KOPT-K1 (cell line): Measurements from ENCODE around the gene CDKAL1.

ENCODE experiments used
- H3K27ac ChIP-seq: fragments of 200-600 bp; sonication (generic); 2 replicates; pipeline ENCODE4 v1.5.1; 2016; ENCODE audit warnings: antibody characterized with exemption, mild to moderate bottlenecking, low read depth, low read length; ENCODE audit not compliant: poor library complexity, severe bottlenecking
- H3K36me3 ChIP-seq: fragments of 200-600 bp; sonication (generic); 2 replicates; pipeline ENCODE4 v1.5.1; 2017; ENCODE audit warnings: antibody characterized with exemption, mild to moderate bottlenecking, low read length, moderate library complexity; ENCODE audit not compliant: insufficient read depth
- H3K9me3 ChIP-seq: fragments of 200-600 bp; sonication (generic); 2 replicates; pipeline ENCODE4 v1.5.1; 2017; ENCODE audit warnings: antibody characterized with exemption, low read length, mild to moderate bottlenecking; ENCODE audit not compliant: insufficient read depth, poor library complexity, severe bottlenecking

The CDKAL1 gene

DNA sequence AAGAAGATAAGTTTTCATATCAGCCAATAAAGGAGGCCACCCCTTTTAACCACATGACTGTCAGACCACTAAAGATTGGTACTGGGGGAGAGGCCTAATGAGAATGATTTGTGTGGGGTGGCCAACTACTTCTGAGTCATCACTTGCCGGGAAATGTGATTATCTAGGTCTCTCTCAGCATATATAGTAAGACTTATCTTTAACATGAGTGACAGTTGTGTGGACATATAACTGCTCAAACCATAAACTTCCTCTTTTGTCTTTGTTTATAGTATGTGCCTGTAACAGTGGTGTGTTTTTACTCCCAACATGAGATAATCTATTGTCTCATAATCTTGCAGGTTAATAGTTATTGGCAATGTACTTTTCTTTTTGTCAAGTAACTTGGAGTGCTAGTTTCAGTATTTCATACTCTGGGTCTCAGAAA lies 312.4 kb downstream of the CDKAL1 start:
- Histone ChIP-seq H3K27ac (no peak overlapping the region), H3K36me3 (no peaks in the 10 kb centered on the region), H3K9me3 (no peaks in the 10 kb centered on the region)

DNA sequence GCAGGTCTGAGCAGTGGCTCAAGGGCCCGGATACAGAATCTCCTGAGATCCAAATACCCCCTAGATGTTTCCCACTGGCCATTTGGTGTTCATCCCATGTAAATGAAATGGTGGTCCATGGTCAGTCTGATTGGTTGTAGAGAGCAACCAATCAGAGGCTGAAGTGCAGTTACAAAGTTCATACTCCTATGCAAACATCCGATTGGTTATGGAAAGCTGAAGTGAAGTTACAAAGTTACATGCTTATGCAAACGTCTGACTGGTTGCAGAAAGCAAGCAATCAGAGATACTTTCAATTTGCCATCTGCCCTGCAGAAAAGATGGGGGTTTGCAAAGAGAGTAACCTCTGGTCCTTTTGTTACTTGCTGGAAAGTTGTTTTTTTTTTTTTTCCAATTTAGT lies 313.6 kb downstream of the CDKAL1 start:
- H3K27ac ChIP-seq = peak overlapping the region; percentile 10
- no peaks in the 10 kb centered on the region for H3K36me3 ChIP-seq
- no peaks in the 10 kb centered on the region for H3K9me3 ChIP-seq

DNA sequence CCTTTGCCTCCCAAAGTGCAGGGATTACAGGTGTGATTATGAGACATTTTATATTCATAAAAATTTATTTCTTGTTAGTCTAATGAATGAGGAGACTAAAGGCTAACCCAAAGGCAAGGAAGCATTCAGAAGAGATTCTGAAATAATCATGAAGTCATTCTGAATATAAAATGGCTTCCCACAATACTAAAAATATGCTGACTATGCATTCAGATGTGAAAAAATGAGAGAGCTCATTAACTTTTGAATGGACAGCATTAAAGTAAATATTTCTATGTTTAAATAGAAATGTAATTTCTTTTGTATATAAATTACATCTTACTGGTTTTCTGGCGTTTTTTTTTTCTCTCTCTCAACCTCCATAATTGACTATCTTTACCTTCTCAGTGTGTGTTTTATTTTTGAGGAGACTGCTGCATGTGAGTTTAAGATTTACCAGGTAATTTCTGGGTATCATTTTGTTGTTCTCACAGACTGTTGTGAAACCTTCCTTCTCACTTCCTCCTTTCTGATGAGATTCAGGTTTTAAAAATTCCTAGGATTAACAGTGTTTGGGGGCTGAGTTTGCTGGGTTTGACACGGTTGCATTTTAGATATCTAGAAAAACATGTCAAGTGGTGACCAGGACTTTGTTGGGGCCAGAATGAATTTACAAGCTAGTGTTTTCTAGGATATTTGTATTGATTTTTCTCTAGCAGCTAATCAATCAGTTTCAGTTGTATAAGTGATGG lies 316.6 kb downstream of the CDKAL1 start:
- H3K27ac ChIP-seq = no peak overlapping the region
- H3K36me3 ChIP-seq = no peaks in the 10 kb centered on the region
- no peaks in the 10 kb centered on the region for H3K9me3 ChIP-seq

DNA sequence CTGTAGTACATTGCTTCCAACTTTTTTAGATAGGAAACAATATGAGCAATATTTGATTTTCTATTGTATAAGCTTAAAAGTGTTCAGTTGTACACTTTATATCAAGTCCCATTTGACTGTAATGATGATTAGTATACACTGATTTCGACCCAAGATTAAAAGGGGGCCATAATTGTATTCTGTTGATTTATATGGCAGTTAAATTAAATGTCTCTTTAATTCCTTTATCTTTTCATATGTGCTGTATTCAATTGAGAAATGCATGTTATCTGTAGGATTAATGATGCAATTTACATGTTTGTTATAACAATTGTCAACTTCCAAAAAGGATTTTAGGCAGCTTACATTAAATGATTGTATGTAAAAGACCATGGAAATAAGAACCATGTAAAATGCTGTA lies 317.5 kb downstream of the CDKAL1 start:
- no peaks in the 10 kb centered on the region for H3K36me3 ChIP-seq

DNA sequence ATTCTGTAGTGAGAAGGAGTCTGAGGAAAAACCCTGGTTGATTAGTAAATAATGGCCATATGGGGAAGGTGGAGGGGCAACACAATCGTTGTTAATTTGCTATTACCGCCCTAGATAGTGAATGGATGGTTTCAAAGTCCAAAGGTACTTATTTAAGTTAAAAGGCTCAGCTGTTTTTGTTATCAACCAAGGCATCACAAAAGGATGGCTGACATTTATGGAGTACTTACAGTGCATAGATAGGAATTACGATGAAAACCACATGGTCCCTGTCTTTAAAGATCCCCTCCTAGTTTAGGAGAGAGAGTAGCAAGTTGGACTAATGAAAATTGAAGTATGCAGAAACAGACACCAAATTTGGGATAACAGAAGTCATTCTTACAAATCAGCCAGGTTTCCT lies 319.6 kb downstream of the CDKAL1 start:
- Histone ChIP-seq H3K27ac (no peak overlapping the region), H3K36me3 (no peaks in the 10 kb centered on the region), H3K9me3 (no peaks in the 10 kb centered on the region)

More for the DNA sequence above, 317.5 kb downstream of the CDKAL1 start:
- Histone ChIP-seq H3K9me3 (no peaks in the 10 kb centered on the region), H3K27ac (no peak overlapping the region)

DNA sequence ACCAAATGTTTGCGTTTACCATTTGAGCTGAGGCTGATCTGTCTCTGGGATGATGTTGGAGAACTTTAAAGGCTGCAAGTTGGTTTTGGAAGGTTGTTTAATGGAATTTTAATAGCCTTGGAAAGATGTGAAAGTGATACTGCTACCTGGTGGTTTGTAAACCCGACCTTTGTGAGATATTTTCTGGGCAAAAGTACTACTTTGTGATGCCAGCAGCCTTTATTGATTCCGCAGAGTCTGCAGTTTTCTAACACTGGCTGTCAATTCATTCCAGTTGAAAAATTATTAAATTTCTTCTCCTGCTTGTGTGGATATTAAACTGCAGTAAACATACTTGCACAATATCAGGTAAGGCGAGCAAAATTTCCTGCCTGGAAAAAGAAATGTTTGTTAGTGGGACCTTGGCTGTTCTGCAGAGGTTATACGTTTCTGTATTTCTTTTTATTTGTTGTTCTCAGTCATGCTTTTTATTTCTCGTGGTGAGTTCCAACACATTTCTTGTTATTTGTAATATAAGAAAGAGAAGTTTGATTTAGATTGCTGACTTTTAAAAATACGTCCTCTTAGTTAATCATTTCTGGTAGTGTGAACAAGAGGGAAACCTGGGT lies 322.5 kb downstream of the CDKAL1 start:
- H3K27ac ChIP-seq = no peak overlapping the region
- H3K36me3 ChIP-seq = no peaks in the 10 kb centered on the region
- H3K9me3 ChIP-seq = no peaks in the 10 kb centered on the region

DNA sequence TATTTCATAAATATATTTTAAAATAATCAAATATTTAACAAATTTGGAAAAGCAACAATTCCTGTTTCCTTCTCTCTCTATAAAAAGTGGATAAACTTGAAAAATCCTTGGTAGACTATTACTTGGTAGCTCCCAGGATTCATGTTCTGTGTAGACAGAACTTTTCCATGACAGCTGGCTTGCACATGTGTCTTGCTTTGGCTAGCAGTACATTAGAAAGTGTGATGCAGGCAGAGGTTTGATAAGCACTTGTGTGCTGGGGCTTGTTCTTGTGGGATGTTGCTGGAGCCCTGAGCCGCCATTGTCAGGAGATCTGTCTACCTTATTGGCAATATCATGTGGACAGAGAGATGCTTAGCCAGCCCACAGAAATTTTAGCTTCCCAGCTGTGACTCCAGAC lies 327.2 kb downstream of the CDKAL1 start:
- Histone ChIP-seq H3K9me3 (no peaks in the 10 kb centered on the region), H3K36me3 (no peaks in the 10 kb centered on the region), H3K27ac (no peak overlapping the region)

DNA sequence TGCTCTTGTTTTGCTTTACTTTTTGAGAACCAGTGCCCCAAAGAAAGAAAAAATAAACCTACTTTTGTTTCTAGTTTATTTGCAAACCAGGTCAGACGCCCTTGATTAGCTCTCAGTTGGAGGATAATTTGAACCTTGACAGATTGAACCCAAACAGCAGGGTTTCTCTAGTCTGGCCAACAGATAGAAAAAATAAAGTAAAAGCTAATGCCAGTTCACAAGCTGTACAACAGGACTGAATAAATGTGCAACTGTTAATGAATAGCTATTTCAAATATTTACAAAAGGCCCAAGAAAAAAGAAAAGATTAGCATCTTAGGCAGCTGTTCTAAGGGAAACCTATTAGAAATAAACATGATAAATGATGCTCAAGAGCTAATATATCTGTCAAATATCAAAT lies 331.8 kb downstream of the CDKAL1 start:
- H3K27ac ChIP-seq = no peak overlapping the region
- H3K36me3 ChIP-seq = no peaks in the 10 kb centered on the region
- no peaks in the 10 kb centered on the region for H3K9me3 ChIP-seq

DNA sequence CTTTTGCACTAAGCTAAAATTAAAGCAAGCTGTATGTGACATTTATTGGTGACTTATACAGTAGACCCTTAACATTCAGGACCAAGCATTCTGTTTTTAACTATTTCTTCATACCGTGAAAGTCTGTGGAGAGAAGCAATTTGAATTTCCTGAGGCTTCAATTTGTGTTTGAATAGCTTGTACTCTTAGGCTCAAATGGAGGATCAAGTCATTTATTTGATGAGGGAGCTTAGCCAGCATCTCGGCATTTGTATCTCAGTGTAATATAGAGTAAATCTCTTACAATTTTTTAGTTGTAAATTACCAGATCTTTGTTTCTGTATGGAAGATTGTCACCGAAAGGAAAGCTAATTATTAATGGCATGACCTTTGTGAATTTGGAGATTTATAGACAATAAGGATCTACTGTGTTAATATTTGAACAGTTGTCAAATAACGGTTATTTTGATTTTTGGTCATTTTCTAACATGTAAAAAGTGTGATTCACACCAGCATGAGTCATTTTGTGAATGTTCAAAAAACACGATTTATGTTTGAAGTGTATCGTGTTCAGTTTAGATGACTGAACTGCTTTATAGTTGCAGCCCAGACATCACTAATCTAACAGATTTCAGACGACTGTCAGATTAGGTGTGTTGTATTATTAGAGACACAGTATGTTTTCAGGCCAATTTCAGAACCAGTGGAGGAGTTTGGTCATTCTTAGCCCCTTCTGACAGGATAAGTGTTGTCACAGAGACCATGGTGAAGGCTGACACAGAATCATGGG lies 332.9 kb downstream of the CDKAL1 start:
- H3K9me3 ChIP-seq = no peaks in the 10 kb centered on the region
- H3K27ac ChIP-seq = no peak overlapping the region
- H3K36me3 ChIP-seq = no peaks in the 10 kb centered on the region

DNA sequence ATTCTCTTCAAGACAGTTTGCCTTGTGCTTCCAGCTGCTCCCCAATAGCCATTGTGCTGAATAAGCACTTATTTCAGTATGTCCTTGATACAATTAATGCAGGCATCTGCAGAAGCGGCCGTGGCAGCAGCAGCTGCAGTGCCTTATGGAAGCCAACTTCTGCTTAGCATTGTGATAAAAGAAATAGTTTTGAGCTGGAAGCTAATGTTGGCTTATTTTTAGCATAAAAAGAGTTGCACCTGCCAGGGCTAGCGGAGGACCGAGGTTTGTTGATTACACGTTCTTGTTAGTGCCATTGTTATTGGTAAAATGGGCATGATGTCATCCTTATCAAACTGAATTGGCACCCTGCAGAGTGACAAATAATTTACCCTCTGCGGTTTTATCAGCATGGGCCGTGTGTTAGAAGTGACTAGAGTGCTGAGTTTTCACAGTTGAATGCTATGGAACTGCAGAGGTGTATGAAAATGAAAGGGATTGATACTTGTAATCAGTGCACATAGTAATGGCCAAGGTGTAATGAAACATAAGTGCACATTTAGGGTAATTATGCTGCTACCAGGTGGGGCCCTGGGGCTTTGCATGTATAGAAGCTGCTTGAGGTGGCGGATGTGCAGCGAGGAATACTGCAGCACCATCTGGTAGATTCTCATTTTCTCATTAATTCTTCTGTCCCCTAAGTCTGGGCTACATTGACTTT lies 334.3 kb downstream of the CDKAL1 start:
- Histone ChIP-seq H3K27ac (no peak overlapping the region), H3K9me3 (no peaks in the 10 kb centered on the region), H3K36me3 (no peaks in the 10 kb centered on the region)

DNA sequence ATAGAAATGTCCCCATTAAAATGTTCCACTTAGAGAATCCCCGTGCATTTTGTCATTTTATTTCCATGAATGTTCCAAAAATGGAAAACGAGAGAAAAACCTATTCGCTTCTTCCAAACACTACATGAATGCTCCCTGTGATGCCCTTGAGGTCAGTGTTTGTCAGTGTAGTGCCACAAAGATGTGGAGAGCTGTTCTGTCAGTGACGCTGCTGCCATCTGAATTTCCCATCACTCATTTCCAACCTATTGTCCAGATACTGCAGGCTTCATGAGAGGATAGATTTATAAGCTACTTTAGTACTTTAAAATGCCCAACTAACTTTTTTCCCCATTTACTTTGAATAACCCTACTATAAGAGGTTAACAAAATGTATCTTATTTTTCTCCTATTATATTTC lies 335.8 kb downstream of the CDKAL1 start:
- no peak overlapping the region for H3K27ac ChIP-seq

DNA sequence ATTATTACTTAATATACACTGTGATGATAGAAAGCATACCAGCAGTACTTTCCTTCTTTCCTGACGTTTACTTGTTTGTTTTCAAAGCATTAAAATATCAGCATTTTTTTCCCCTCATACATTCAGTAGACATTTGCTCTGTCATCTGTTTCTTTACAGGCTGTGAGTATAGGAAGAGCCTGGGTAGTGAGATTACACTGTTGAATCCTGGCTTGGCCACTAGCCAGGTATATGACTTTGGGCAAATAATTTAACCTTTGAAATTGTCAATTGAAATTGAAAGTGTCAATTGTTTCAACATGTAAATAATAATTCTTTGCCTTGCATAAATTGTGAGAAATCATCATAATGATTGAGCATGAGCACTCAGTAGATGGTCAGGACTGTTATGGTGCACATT lies 336.2 kb downstream of the CDKAL1 start:
- Histone ChIP-seq H3K9me3 (no peaks in the 10 kb centered on the region), H3K27ac (no peak overlapping the region), H3K36me3 (no peaks in the 10 kb centered on the region)

More for the DNA sequence above, 335.8 kb downstream of the CDKAL1 start:
- no peaks in the 10 kb centered on the region for H3K9me3 ChIP-seq
- no peaks in the 10 kb centered on the region for H3K36me3 ChIP-seq

DNA sequence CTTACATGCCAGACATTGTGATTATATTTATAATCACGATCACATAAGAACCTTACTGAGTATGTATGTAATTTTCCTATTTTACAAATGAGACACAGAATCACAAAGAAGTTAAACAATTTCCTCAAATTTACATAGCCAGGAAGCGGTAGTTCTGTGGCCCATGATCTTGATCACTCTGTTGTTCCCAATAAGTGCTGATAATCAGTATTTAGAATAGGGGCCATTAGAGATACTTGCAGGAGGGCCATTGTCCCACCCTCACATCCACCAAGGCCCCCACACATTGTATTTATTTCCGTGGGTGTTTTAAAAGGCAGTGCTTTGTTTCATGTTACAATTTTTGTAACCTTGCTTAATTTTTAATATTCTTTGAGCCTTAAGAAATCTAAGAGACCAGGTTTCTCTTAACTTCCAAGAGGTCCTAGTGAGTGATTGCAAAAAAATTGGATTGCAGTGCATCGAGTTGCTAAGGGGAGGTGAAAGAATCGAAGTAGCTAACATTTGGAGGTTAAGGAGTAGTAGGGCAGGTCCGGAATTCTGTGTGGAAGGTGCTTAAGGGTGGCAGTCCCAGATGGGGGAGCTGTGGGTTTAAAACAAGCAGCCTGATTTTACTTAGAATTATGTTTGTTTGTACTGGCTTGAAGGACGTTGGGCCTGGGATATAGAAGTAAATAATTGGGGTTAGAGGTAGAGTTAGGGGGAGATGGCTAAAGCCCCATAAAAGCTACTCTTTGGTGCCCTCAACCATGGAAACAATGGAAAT lies 339.4 kb downstream of the CDKAL1 start:
- Histone ChIP-seq H3K36me3 (no peaks in the 10 kb centered on the region), H3K9me3 (no peaks in the 10 kb centered on the region), H3K27ac (no peak overlapping the region)

DNA sequence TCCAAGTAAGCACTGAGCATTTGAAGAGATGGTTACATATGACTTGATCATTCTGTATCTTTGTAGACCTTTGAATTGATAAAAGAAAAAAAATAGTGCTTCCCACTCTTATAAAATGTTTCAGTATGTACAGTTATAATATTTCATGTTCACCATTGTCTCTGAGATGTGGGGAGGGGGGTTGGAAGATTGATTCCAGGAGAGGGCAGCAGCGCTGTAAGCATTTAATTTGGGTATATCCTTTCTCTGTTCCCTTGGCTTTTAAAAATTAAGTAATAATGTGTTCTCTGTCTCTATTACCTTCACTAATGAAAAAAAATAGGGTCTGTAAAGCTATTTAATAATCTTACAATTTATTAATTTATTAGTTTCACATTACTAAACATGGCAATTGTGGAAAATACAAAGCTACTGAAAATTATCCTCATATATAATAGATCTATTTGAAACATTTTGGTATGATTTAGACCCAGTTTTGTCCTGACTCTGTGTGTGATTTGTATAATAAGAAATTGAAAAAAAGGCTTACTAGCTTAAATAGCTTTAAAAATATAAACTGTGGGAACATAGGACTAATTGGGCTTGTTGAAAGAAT lies 341.2 kb downstream of the CDKAL1 start:
- Histone ChIP-seq H3K36me3 (no peaks in the 10 kb centered on the region), H3K27ac (no peak overlapping the region), H3K9me3 (no peaks in the 10 kb centered on the region)
